GM21529 (cell line): ENCODE results near the gene NUP37.
A peak's percentile ranks its signal among the peaks of the same experiment; 100 is the strongest.
"Not testable (repeated sequence)": the region's sequence is repeated elsewhere in the genome, so short reads cannot be mapped to it uniquely, and the experiment has no call there.

Experiments
- ATAC-seq: cut with Tn5 transposase; IDR thresholded peaks from one replicate; pipeline ENCODE4 v1.9.1; 2021; ENCODE audit not compliant: unreplicated experiment

Gene NUP37, protein sequence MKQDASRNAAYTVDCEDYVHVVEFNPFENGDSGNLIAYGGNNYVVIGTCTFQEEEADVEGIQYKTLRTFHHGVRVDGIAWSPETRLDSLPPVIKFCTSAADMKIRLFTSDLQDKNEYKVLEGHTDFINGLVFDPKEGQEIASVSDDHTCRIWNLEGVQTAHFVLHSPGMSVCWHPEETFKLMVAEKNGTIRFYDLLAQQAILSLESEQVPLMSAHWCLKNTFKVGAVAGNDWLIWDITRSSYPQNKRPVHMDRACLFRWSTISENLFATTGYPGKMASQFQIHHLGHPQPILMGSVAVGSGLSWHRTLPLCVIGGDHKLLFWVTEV

DNA sequence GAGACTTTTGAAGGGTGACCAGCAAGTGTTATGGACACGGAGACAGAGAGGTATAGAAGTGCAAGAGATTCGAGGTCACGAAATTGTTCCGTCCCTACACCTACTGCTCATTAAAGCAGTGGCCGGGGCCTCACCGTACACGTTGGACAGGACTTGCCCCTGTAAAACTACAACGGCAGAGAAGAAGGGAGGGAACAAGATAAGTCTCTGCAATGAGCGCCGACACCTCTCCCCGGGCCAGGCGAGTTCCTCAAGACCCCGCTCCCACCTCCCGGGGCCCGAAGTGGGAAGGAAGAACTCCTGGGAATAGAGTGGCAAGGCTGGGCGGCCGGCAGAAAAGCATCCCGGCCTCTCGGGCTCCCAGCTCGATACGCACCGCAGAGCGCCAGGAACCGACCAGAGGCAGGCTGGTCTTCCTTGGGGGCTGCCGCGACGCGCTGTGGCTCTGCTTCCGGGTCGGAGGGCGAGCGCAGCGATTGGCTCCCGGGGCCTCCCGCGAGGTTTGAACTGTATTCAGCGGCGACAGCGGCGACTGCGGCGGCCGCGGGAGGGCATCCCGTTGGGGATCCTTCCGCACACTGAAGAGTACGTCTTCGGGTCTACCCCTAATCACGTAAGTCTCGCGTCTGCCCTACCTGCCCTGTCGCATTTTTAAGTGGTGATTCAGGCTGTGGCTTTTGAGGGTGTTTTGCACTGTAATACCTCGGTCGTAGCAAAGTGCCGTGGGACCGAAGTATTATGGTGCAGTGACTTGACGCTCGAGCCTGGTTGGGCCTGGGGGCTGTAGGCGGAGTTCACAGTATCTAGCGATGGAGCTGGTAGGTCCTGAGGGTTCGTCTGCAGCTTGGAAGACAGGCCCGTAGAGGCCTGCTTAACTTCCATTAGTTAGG is at the start of gene NUP37, which contains the start of gene PARPBP:
Gene NUP37, minus strand, starts transcription at position 441 of the 890 bp plus-strand sequence. CDS start 1,596 bp downstream, outside the sequence.
Gene PARPBP, plus strand, starts transcription at position 510 of the 890 bp plus-strand sequence. CDS start 3,706 bp downstream, outside the sequence.
- ATAC-seq, result peak; percentile 95

DNA sequence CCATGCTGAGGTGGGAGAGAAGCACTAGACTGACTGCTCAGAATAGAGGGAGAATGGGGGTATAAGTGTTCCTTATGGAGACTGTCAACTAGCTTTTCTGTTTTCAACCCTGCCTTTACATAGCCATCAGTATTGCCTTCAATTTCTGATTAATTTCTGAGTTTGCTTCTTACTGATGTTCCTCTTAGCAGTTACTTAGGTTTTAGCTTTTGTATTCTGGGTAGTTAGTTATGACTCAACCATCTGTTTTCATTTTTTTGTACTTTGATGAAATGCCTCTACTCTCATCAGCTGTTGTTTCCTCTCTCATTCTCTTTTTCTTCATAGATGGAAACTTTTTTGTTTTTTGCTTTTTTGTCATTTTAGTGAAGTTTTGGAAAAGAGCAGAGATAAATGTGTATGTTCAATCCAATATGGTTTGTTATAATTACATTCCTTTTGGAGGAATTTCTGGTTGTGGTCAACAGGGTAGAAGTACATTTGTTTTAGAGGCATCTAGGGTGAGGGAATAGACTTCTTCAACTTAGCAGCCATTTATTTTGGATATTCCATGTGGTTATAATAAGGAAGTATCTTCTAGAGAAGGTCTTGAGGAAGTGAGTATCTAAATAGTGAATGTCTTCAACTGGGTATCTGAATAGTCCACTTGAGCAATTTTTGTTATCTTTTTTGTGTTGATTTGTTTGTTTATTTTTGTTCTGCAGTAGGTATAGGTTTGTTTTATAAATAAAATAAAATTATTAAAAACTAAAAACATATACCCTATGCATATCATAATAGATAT is 48.1 kb upstream of the NUP37 start:
- ATAC-seq, result peak; percentile 86

DNA sequence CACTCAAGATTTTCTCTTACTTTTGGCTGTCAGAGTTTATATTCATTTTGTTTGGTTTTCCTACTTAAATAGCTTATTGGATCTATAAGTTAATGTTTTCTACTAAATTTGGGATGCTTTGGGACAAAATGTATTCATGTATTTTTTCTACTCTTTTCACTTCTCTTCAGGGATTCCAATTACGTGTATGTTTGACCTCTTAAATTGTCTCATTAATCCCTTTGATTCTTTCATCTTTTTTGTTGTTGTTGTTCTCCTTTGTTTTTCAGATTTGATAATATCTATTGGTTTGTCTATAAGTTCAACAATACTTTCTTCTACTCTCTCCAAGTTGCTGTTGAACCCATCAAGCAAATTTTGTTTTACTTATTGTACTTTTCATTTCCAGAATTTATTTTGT is 43.5 kb upstream of the NUP37 start:
- ATAC-seq, result no peak

DNA sequence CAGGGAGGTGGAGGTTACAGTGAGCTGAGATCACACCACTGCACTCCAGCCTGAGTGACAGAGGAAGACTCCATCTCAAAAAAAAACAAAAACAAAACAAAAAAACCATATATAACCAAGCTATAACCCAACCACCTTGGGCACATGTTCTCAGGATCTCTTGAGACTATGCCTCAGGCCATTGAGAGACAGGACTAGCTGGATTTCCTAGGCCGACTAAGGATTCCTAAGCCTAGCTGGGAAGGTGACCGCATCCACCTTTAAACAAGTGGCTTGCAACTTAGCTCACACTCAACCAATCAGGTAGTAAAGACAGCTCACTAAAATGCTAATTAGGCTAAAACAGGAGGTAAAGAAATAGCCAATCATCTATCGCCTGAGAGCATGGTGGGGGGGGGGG is 35.3 kb upstream of the NUP37 start:
- ATAC-seq, result not testable (repeated sequence)

DNA sequence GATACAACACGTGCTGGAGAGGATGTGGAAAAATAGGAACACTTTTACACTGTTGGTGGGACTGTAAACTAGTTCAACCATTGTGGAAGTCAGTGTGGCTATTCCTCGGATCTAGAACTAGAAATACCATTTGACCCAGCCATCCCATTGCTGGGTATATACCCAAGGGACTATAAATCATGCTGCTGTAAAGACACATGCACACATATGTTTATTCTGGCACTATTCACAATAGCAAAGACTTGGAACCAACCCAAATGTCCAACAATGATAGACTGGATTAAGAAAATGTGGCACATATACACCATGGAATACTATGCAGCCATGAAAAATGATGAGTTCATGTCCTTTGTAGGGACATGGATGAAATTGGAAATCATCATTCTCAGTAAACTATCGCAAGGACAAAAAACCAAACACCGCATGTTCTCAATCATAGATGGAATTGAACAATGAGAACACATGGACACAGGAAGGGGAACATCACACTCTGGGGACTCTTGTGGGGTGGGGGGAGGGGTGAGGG is 27.2 kb upstream of the NUP37 start:
- not testable (repeated sequence) for ATAC-seq

DNA sequence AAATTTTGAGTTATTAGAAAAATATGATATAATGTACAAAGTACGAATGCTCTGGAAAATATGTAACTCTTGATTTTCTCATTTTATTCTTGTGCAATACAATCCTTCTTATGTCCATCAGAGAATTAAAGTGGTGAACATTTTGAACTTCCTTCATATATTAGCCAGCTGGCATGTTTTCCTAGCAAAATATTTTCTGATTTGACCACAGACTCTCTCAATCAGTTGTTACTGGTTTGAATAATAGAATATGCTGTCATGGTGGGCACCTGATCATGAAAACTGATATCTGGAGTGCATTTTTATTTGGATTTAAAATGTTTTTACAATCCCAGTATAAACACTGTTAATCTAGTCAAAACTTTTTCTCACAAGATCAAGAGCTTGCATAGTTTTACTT is 24.3 kb upstream of the NUP37 start:
- no peak for ATAC-seq

DNA sequence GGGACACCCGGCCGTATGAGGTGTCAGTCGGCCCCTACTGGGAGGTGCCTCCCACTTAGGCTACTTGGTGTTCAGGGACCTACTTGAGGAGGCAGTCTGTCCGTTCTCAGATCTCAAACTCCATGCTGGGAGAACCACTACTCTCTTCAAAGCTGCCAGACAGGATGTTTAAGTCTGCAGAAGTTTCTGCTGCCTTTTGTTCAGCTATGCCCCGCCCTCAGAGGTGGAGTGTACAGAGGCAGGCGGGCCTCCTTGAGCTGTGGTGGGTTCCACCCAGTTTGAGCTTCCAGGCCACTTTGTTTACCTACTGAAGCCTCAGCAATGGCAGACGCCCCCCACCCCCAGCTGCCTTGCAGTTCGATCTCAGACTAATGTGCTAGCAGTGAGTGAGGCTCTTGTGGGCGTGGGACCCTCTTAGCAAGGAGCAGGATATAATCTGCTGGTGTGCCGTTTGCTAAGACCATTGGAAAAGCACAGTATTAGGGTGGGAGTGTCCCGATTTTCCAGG is 23.0 kb upstream of the NUP37 start:
- not testable (repeated sequence) for ATAC-seq

DNA sequence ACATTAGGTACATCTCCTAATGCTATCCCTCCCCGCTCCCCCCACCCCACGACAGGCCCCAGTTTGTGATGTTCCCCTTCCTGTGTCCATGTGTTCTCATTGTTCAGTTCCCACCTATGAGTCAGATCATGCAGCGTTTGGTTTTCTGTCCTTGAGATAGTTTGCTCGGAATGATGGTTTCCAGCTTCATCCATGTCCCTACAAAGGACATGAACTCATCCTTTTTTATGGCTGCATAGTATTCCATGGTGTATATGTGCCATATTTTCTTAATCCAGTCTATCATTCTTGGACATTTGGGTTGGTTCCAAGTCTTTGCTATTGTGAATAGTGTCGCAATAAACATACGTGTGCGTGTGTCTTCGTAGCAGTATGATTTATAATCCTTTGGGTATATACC is 17.7 kb upstream of the NUP37 start:
- not testable (repeated sequence) for ATAC-seq

DNA sequence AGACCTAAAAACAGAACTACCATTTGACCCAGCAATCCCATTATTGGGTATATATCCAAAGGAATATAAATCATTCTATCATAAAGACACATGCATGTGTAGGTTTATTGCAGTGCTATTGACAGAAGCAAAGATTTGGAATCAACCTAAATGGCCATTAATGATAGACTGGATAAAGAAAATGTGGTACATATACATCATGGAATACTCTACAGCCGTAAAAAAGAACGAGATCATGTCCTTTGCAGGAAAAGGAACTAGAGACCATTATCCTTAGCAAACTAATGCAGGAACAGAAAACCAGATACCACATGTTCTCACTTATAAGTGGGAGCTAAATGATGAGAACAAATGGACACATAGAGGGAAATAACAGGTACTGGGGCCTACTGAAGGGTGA is 11.5 kb upstream of the NUP37 start:
- not testable (repeated sequence) for ATAC-seq

DNA sequence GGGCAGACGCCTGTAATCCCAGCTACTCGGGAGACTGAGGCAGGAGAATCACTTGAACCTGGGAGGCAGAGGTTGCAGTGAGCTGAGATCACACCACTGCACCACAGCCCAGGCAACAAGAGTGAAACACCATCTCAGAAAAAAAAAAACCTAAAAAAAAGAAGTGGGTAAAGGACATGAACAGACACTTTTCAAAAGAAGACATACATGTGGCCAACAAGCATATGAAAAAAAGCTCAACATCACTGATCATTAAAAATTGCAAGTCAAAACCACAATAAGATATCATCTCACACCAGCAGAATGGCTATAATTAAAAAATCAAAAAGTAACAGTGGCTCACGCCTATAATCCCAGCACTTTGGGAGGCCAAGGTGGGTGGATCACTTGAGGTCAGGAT is 10.8 kb upstream of the NUP37 start:
- not testable (repeated sequence) for ATAC-seq

DNA sequence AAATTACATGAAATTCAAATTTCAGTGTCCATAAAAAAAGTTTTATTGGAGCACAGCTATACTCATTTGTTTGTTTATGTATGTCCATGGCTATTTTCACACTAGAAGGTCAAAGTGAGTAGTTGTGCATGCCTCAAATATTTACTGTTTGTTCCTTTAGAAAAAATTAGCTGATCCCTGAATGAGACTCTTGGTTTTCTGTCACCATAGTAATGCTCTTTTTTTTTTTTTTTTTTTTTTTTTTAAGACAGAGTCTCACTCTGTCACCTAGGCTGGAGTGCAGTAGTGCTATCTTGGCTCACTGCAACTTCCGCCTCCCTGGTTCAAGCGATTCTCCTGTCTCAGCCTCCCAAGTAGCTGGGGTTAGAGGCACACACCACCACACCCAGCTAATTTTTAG is 1.4 kb upstream of the NUP37 start:
- not testable (repeated sequence) for ATAC-seq

DNA sequence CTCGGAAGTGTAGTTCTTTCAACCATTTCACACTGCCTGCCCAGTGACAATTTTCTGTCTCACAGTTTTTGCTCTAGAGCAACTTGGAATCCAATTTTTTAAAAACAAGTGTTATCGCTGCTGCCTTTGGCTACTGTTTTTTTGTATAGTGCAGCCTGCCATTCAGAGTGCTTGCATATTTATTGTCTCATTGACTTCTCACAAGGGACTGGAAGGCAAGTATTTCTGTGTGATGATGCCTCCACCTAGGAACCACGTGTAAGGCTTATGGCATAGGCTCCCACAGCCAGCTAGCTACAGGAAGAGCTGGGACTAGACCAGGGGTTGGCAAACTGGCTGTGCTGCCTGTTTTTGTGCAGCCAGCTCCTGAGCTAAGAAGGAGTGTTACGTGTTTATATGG is 972 bp upstream of the NUP37 start:
- ATAC-seq, result no peak

DNA sequence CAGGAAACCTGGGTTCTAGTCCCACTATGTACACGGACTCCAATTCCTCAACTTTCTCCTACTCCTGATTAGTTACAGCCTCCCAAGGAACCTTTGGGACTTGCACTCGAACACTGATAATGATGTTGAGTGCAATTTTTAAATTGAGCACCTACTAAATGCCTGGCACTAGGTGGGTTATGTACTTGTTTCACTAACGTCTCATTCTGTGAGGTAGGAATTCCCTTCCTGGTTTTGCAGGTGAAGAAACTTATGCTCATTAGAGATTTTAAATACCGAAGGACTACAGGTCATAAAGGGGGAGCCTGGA is 605 bp upstream of the NUP37 start:
- no peak for ATAC-seq

DNA sequence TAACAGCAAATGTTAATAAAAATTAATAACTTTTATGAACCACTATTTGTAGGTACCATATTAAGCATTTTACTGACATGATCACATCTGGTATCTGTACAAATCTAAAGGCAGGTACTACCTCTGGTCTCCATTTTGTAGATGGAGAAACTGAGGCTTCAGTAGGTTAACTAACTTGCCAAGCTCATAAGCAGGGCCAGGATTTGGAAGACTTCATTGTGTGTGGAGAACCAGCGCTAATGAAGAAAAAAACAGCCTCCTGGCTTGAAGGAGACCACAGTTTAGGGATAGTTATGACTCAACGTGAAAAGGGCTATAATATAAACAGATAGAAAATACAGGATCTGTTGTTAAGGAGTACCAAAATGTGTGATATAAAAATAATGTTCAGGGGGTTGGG is 1.0 kb downstream of the NUP37 start:
- no peak for ATAC-seq

DNA sequence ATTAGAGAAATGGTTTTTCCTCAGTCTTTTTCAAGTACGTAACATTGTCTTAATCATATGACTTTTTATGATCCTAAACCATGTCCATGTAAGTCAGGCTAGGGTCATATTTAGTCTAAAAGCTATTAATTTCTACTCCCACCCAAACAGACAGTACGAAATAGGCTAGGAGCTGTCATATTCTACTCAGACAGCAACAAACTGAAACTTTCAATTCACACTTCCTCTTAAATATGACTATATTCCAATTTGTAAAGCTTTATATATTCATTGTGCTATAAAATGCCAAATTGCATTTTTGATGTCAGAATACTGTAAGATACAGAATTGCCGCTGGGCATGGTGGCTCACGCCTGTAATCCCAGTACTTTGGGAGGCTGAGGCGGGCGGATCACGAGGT is 3.5 kb downstream of the NUP37 start:
- ATAC-seq, result no peak

DNA sequence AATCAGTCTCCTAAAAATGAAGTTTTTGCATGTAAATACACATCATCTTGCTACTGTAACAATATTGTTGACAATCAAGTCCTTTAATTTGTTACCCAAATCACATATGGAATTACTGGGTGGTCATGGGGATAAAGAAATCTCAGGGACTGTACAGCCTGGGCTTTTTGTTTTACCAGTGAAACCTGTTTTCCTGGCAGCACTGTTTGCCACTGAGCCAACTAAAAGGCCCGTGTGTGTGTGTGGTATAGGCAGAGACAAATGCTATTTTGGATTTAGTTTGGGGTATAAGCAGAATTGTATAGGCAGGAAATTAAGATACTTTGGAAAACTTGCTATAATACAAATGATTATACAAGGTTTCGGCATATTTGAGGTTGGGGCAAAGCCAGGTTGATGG is 5.7 kb downstream of the NUP37 start:
- ATAC-seq, result no peak

DNA sequence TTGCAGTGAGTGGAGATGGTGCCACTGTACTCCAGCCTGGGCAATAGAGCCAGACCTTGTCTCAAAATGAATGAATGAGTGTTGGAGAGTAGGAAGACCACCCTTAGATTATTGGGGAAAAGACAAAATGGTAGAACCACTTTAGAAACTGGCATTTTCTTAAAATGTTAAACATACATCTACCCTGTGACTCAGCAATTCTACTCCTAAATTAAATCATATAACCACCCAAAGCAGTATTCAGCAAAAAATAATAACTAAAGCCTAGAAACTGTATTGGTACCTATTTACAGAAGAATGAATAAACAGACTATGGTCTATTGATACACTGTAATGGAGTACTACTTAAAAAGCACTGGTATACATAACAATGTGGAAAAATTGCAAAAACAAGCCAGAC is 9.1 kb downstream of the NUP37 start:
- ATAC-seq, result no peak

DNA sequence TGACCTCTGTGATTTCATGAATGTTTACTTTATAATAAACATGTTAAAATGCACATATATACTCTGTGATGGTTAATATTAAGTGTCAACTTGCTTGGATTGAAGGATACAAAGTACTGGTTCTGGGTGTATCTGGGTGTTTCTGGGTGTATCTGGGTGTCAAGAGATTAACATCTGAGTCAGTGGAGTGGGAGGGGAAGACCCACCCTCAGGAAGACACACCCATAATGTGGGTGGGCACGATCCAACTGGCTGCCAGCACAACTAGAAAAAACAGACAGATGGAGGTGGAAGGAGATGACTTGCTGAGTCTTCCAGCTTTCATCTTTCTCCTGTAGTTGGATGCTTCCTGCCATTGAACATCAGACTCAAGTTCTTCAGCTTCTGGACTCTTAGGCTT is 11.9 kb downstream of the NUP37 start:
- no peak for ATAC-seq

DNA sequence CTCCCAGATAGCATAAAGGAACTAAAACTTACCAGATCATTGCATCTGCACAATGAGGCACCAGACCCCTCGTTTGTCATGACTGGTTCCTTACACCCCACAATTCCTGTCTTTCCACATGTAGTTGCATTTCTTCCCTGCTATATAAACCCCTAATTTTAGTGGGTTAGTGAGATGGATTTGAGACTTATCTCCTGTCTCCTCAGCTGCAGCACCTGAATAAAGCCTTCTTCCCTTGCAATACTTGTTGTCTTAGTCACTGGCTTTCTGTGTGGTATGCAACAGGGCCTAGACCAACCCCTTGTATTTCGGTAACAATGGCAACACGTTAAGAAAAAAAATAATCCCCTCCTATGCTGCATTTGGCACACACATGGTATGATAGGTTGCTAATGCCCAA is 13.0 kb downstream of the NUP37 start:
- no peak for ATAC-seq

DNA sequence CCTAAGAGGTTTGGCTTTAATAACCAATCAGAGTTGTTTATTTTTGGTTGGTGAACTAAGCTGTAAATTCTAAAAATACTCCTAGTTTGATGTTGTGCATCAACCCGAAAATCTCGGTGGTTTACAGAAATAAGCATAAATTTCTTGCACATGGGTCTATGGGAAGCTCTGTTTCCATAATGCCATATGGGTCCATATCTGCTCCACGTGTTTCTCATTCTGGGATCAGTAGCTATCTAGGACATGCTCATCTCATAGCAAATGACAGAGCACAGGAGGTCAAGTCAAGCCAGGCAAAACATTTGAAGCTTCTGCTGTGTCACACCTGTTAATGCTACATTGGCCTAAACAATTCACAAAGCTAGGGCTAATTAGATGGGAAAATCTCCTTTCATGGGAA is 23.1 kb downstream of the NUP37 start:
- no peak for ATAC-seq

DNA sequence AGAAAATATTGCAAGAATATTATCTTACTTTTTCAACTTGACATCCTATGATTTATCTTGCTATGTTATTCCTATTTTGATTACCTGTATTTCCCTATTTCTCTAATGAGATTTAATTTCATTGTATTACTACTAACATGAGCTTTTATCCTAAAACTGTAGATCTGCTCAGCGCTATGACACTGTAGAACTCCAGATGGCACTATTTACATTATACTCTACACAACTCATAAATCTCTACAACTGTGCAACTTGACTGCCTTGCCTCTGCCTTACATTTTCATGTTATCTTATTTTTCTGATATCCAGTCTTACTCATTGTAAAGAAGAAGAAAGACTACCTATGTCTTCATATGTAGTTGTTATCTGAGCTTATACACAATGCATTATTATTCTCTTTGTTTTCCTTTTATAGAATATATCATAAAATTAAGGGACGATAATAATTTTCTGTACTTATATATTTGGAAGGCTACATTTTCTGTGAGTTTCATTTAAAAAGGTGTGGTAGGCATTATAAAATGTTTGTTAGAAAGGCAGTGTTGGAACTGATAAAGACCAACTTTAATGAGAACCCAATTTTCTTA is 24.1 kb downstream of the NUP37 start:
- ATAC-seq, result peak; percentile 72
